Smooth muscle cell (in vitro differentiated cells): ENCODE results near the gene CPE. TPM values are rescaled to one million over a fixed set of nuclear protein-coding genes. Genes with fewer than 3 reads are reported as not detected.

Experiments used
- DNase-seq: peaks from one replicate; lab custom pipeline; 2025; ENCODE audit not compliant: unreplicated experiment; lab: John Stamatoyannopoulos, UW
- H2AFZ ChIP-seq: fragments of 200-600 bp; sonication (generic); 2 replicates; pipeline ENCODE4 v1.6.0; 2016; ENCODE audit warnings: antibody characterized with exemption, low read depth, mild to moderate bottlenecking
- H3F3A ChIP-seq: fragments of 200-600 bp; sonication (generic); 2 replicates; pipeline ENCODE4 v1.6.0; 2017; ENCODE audit warnings: antibody characterized with exemption, low read depth
- H3K27ac ChIP-seq: fragments of 200-600 bp; sonication (generic); 2 replicates; pipeline ENCODE4 v1.5.1; 2016; ENCODE audit warnings: low read depth, mild to moderate bottlenecking
- H3K27me3 ChIP-seq: fragments of 200-600 bp; sonication (generic); 2 replicates; pipeline ENCODE4 v1.6.1; 2016; ENCODE audit warnings: low read depth, mild to moderate bottlenecking
- H3K36me3 ChIP-seq: fragments of 200-600 bp; sonication (generic); 2 replicates; pipeline ENCODE4 v1.5.1; 2016; ENCODE audit warnings: low read depth
- H3K4me1 ChIP-seq: fragments of 200-600 bp; sonication (generic); 2 replicates; pipeline ENCODE4 v1.5.1; 2016; ENCODE audit warnings: low read depth
- H3K4me2 ChIP-seq: fragments of 200-600 bp; sonication (generic); 2 replicates; pipeline ENCODE4 v1.6.0; 2016; ENCODE audit warnings: mild to moderate bottlenecking
- H3K4me3 ChIP-seq: fragments of 200-600 bp; sonication (generic); 2 replicates; pipeline ENCODE4 v1.5.1; 2016; ENCODE audit warnings: mild to moderate bottlenecking
- H3K79me2 ChIP-seq: fragments of 200-600 bp; sonication (generic); 2 replicates; pipeline ENCODE4 v1.6.0; 2016; ENCODE audit warnings: low read depth, mild to moderate bottlenecking
- H3K9ac ChIP-seq: fragments of 200-600 bp; sonication (generic); 2 replicates; pipeline ENCODE4 v1.6.0; 2016; ENCODE audit warnings: low read depth
- H3K9me3 ChIP-seq: fragments of 200-600 bp; sonication (generic); replicated peaks from 2 replicates; pipeline ENCODE4 v1.5.1; 2016; ENCODE audit warnings: low read depth
- H4K20me1 ChIP-seq: fragments of 200-600 bp; sonication (generic); 2 replicates; pipeline ENCODE4 v1.6.0; 2016; ENCODE audit warnings: low read depth
- WGBS: methylation state at CpG from one replicate; pipeline ENCODE4 v1.1.7; 2016; ENCODE audit warnings: low lambda C conversion rate; 5-methylcytosine and 5-hydroxymethylcytosine counted together
- polyA plus RNA-seq: library from polyadenylated mRNA; unstranded; fragments of >200 nt; fragmentation: Nextera tagmentation; extraction: Ambion mirVana; gene quantifications from 2 replicates; pipeline ENCODE4 v1.2.1, GENCODE V29; 2016
- total RNA-seq: library from RNA; depleted of rRNA; stranded (reverse); fragments of >200 nt; gene quantifications from 2 replicates; pipeline ENCODE4 v1.2.3, GENCODE V29; 2014
- TF ChIP-seq, protein P1 (sequence below): fragments of 200-600 bp; sonication (generic); IDR thresholded peaks from 2 replicates; pipeline ENCODE4 v1.5.1; 2017; ENCODE audit warnings: borderline replicate concordance, mild to moderate bottlenecking, antibody characterized with exemption; ENCODE audit not compliant: insufficient read depth, poor library complexity, severe bottlenecking

CPE gene
- total and polyA plus RNA-seq, 2 experiments from 2014 or later: 45.9 to 47.6 TPM

DNA sequence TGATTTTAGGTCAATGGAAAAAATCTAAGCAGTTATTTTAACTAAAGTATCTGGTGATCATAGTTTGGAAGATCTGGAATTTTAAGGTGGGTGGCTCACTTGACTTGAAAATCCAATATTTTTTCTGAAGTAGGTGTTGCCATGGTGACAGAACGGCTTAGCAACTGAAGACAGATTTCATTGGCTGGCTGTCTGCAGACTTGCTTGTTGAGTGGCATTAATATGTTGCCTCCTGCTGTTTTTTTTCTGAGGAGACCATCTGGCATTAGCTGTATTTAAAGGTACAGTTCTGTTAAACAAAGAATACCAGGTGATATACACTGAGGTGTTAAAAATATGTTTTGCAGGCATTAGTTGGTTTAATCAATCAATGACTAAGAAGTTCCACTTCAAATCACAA lies 19.8 kb downstream of the CPE start:
- Histone ChIP-seq H3K4me2 (no peak overlapping the region), H3K36me3 (no peaks in the 10 kb centered on the region), H3K79me2 (no peaks in the 10 kb centered on the region), H4K20me1 (no peaks in the 10 kb centered on the region), H3K4me3 (no peak overlapping the region), H2AFZ (no peak overlapping the region), H3K4me1 (no peaks in the 10 kb centered on the region), H3K9ac (no peak overlapping the region), H3K27ac (no peak overlapping the region), H3K9me3 (no peaks in the 10 kb centered on the region), H3K27me3 (no peaks in the 10 kb centered on the region), H3F3A (no peaks in the 10 kb centered on the region)
- DNase-seq: no peak
- 75% methylated on average over 1 of the region's 1 CpG for WGBS
- TF ChIP-seq, protein P1, sequence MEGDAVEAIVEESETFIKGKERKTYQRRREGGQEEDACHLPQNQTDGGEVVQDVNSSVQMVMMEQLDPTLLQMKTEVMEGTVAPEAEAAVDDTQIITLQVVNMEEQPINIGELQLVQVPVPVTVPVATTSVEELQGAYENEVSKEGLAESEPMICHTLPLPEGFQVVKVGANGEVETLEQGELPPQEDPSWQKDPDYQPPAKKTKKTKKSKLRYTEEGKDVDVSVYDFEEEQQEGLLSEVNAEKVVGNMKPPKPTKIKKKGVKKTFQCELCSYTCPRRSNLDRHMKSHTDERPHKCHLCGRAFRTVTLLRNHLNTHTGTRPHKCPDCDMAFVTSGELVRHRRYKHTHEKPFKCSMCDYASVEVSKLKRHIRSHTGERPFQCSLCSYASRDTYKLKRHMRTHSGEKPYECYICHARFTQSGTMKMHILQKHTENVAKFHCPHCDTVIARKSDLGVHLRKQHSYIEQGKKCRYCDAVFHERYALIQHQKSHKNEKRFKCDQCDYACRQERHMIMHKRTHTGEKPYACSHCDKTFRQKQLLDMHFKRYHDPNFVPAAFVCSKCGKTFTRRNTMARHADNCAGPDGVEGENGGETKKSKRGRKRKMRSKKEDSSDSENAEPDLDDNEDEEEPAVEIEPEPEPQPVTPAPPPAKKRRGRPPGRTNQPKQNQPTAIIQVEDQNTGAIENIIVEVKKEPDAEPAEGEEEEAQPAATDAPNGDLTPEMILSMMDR: no peak

DNA sequence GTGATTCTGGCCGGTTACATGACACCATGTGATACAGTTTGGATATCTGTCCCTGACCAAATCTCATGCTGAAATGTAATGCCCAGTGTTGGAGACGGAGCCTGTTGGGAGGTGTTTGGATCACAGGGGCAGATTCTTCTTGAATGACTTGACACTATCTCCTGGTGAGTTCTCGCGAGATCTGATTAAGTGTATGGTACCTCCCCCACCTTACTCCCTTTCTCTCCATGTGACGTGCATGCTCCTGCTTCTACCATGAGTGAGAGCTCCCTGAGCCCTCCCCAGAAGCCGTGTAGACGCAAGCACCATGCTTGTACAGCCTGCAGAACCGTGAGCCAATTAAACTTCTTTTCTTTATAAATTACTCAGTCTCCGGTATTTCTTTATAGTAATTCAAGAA lies 23.6 kb downstream of the CPE start:
- Histone ChIP-seq H3K4me3 (no peak overlapping the region), H3K9me3 (no peaks in the 10 kb centered on the region), H2AFZ (no peak overlapping the region), H3F3A (no peaks in the 10 kb centered on the region), H3K27me3 (no peaks in the 10 kb centered on the region), H3K4me2 (no peak overlapping the region), H3K36me3 (no peaks in the 10 kb centered on the region), H4K20me1 (no peaks in the 10 kb centered on the region), H3K79me2 (no peaks in the 10 kb centered on the region), H3K4me1 (no peaks in the 10 kb centered on the region), H3K27ac (no peak overlapping the region), H3K9ac (no peak overlapping the region)
- no peak for DNase-seq
- 91% methylated on average over 9 of the region's 9 CpGs for WGBS
- TF ChIP-seq, protein P1: no peak

DNA sequence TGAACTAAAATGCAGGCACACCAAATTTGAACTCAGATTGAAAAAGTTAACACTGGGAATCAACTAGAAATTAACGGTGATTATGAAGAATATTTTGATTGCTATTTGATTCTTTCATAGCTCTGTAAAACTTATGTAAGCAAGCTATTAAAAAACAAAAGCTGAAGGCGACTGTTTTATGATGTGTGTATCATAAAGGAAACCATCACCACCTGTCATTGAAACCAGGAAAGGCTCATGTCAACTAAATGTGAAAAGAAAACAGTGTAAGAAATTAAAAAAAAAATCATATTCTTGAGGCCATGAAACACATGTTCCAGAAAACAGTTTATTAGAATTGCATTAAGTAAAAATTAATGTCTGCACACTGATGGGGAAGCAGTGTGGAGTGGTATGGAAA lies 24.2 kb downstream of the CPE start:
- no peak for DNase-seq
- 86% methylated on average over 2 of the region's 2 CpGs for WGBS

DNA sequence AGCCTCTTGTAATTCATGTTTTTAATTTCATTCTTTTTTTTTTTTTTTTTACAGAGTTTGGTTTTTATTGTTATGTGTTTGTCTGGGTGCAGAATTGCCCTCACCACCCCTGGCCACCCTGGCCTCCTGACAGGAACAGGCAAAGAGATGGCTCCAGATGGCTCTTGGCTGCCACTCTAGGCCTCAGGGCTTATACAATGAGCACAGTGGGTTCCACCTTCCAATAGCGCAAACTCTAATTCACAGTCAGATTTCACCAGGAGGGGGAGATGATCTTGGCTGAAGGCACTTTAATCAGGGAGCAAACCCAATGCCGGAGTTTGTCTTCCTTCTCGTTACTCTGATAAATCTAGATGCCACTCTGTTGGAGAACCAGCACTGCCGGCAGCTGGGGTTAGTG lies 24.8 kb downstream of the CPE start:
- TF ChIP-seq, protein P1: no peak
- no peak overlapping the region for H3K4me2 ChIP-seq
- H3K4me3 ChIP-seq: no peak overlapping the region
- no peaks in the 10 kb centered on the region for H3K4me1 ChIP-seq
- H3K27ac ChIP-seq: no peak overlapping the region
- H3K79me2 ChIP-seq: no peaks in the 10 kb centered on the region
- no peak overlapping the region for H3K9ac ChIP-seq
- H3F3A ChIP-seq: no peaks in the 10 kb centered on the region
- H3K27me3 ChIP-seq: no peaks in the 10 kb centered on the region
- H4K20me1 ChIP-seq: no peaks in the 10 kb centered on the region
- DNase-seq: no peak
- no peaks in the 10 kb centered on the region for H3K9me3 ChIP-seq
- no peak overlapping the region for H2AFZ ChIP-seq
- no peaks in the 10 kb centered on the region for H3K36me3 ChIP-seq
- WGBS: 85% methylated on average over 4 of the region's 4 CpGs

More for the DNA sequence above, 24.2 kb downstream of the CPE start:
- H3K27ac ChIP-seq: no peak overlapping the region
- no peaks in the 10 kb centered on the region for H4K20me1 ChIP-seq
- H3K4me1 ChIP-seq: no peaks in the 10 kb centered on the region
- no peaks in the 10 kb centered on the region for H3K79me2 ChIP-seq
- no peaks in the 10 kb centered on the region for H3K36me3 ChIP-seq
- no peaks in the 10 kb centered on the region for H3K27me3 ChIP-seq
- no peak overlapping the region for H3K9ac ChIP-seq
- H3K9me3 ChIP-seq: no peaks in the 10 kb centered on the region
- no peak overlapping the region for H3K4me3 ChIP-seq
- H3K4me2 ChIP-seq: no peak overlapping the region
- H3F3A ChIP-seq: no peaks in the 10 kb centered on the region
- no peak overlapping the region for H2AFZ ChIP-seq
- TF ChIP-seq, protein P1: no peak
